Neuronal stem cell (in vitro differentiated cells): Measurements from ENCODE around the gene ST6GALNAC5.

Experiments used
- DNase-seq: peaks from one replicate; pipeline ENCODE4 v3.0.0-alpha.2; 2013; ENCODE audit warnings: low spot score
- H2AFZ ChIP-seq: one replicate; pipeline ENCODE4 v1.6.1; 2013; ENCODE audit warnings: mild to moderate bottlenecking, low read length, inconsistent platforms
- H2AK5ac ChIP-seq: 2 replicates; pipeline ENCODE4 v1.6.1; 2013; ENCODE audit warnings: low read depth, mild to moderate bottlenecking, inconsistent platforms, low read length, moderate library complexity, mixed read lengths
- H2BK120ac ChIP-seq: 2 replicates; pipeline ENCODE4 v1.6.1; 2013; ENCODE audit warnings: low read depth, mild to moderate bottlenecking, inconsistent platforms, low read length, moderate library complexity, mixed read lengths
- H2BK12ac ChIP-seq: one replicate; pipeline ENCODE4 v1.6.1; 2013; ENCODE audit warnings: low read length, inconsistent platforms
- H2BK15ac ChIP-seq: 2 replicates; pipeline ENCODE4 v1.6.1; 2013; ENCODE audit warnings: mild to moderate bottlenecking, low read length, inconsistent platforms, mixed read lengths
- H2BK5ac ChIP-seq: one replicate; pipeline ENCODE4 v1.6.1; 2013; ENCODE audit warnings: inconsistent platforms, mild to moderate bottlenecking, low read length, moderate library complexity
- H3K14ac ChIP-seq: one replicate; pipeline ENCODE4 v1.6.1; 2013; ENCODE audit warnings: low read length, inconsistent platforms
- H3K18ac ChIP-seq: 2 replicates; pipeline ENCODE4 v1.6.1; 2013; ENCODE audit warnings: low read length, inconsistent platforms
- H3K23ac ChIP-seq: 2 replicates; pipeline ENCODE4 v1.6.1; 2013; ENCODE audit warnings: low read depth, mild to moderate bottlenecking, mixed read lengths, low read length, inconsistent platforms; ENCODE audit not compliant: poor library complexity
- H3K27ac ChIP-seq: replicated peaks from 3 replicates; pipeline ENCODE4 v1.5.1; 2013; ENCODE audit warnings: low read length, inconsistent platforms
- H3K27me3 ChIP-seq, 3 experiments: 2 replicates each; pipeline ENCODE4 v1.6.1; 2013; ENCODE audit warnings: low read length in 3 of 3, mild to moderate bottlenecking in 2 of 3, inconsistent platforms in 1 of 3, low read depth in 1 of 3, mixed read lengths in 1 of 3, moderate library complexity in 1 of 3; ENCODE audit not compliant: control insufficient read depth in 3 of 3, insufficient read depth in 3 of 3
- H3K36me3 ChIP-seq, 2 donors: replicated peaks in 1 of 2; 2 replicates each; pipeline ENCODE4 v1.6.1; 2013; ENCODE audit warnings: low read length in 2 of 2; ENCODE audit not compliant: control insufficient read depth in 2 of 2, insufficient read depth in 2 of 2
- H3K4ac ChIP-seq: 2 replicates; pipeline ENCODE4 v1.6.1; 2013; ENCODE audit warnings: inconsistent platforms, mild to moderate bottlenecking, low read length, moderate library complexity
- H3K4me1 ChIP-seq, 2 donors: 1 replicate in 1 of 2; 2 replicates in 1 of 2; pipeline ENCODE4 v1.6.1; 2013; ENCODE audit warnings: low read length in 2 of 2, low read depth in 1 of 2; ENCODE audit not compliant: control insufficient read depth in 2 of 2, insufficient read depth in 1 of 2
- H3K4me2 ChIP-seq: one replicate; pipeline ENCODE4 v1.6.1; 2013; ENCODE audit warnings: mild to moderate bottlenecking, low read length, inconsistent platforms; ENCODE audit not compliant: insufficient read depth, poor library complexity, severe bottlenecking
- H3K4me3 ChIP-seq, 2 donors: 2 replicates each; pipeline ENCODE4 v1.5.1; 2013; ENCODE audit warnings: low read length in 2 of 2, mild to moderate bottlenecking in 2 of 2, inconsistent platforms in 1 of 2, moderate library complexity in 1 of 2
- H3K79me1 ChIP-seq: one replicate; pipeline ENCODE4 v1.6.1; 2013; ENCODE audit warnings: low read depth, mild to moderate bottlenecking, inconsistent platforms, low read length, moderate library complexity
- H3K9ac ChIP-seq: one replicate; pipeline ENCODE4 v1.6.1; 2013; ENCODE audit warnings: mild to moderate bottlenecking, low read depth, low read length, inconsistent platforms; ENCODE audit not compliant: poor library complexity
- H3K9me3 ChIP-seq, 2 donors: replicated peaks in 1 of 2; 2 replicates each; pipeline versions ENCODE3 to v1.6.1; 2013; ENCODE audit warnings: low read length in 2 of 2, mild to moderate bottlenecking in 2 of 2, inconsistent platforms in 1 of 2, low read depth in 1 of 2, mixed read lengths in 1 of 2, moderate library complexity in 1 of 2; ENCODE audit not compliant: control insufficient read depth in 2 of 2, insufficient read depth in 1 of 2
- H4K8ac ChIP-seq: one replicate; pipeline ENCODE4 v1.6.1; 2013; ENCODE audit warnings: low read depth, mild to moderate bottlenecking, inconsistent platforms, low read length, moderate library complexity
- H4K91ac ChIP-seq: one replicate; pipeline ENCODE4 v1.6.1; 2013; ENCODE audit warnings: low read length, low read depth, mild to moderate bottlenecking, inconsistent platforms; ENCODE audit not compliant: poor library complexity
- WGBS, 2 donors: extraction: QIAGEN DNeasy Blood & Tissue Kit; methylation state at CpG; one replicate each; pipeline ENCODE4 v1.1.7; 2013; ENCODE audit warnings: missing lambda C conversion rate in 2 of 2, mixed read lengths in 1 of 2; ENCODE audit not compliant: insufficient read length in 2 of 2, insufficient replicate concordance in 1 of 2; ENCODE audit errors: extremely low coverage in 2 of 2; 5-methylcytosine and 5-hydroxymethylcytosine counted together

Gene ST6GALNAC5

GRCh38 chr1:76833151-76833550 is 34.1 kb upstream of the ST6GALNAC5 start:
- no peak overlapping the region for H3K18ac ChIP-seq
- H3K4me1 ChIP-seq = peaks cover 0 to 2% of the 10 kb centered on the region in 2 donors
- no peak overlapping the region for H2BK5ac ChIP-seq
- no peak for DNase-seq
- no peak overlapping the region for H3K4ac ChIP-seq
- H2BK15ac ChIP-seq = no peak overlapping the region
- no peak overlapping the region for H4K91ac ChIP-seq
- no peak overlapping the region for H3K4me3 ChIP-seq
- no peaks in the 10 kb centered on the region for H3K9me3 ChIP-seq
- H4K8ac ChIP-seq = no peak overlapping the region
- H2AFZ ChIP-seq = no peak overlapping the region
- H2BK12ac ChIP-seq = no peak overlapping the region
- H2AK5ac ChIP-seq = no peak overlapping the region
- H3K9ac ChIP-seq = no peak overlapping the region
- H3K79me1 ChIP-seq = no peaks in the 10 kb centered on the region
- no peak overlapping the region for H3K4me2 ChIP-seq
- H2BK120ac ChIP-seq = no peak overlapping the region
- H3K14ac ChIP-seq = no peak overlapping the region
- no peaks in the 10 kb centered on the region for H3K27me3 ChIP-seq
- no CpG with 5 or more reads among the region's 1 CpG for WGBS, 2 donors
- no peaks in the 10 kb centered on the region for H3K36me3 ChIP-seq
- no peak overlapping the region for H3K27ac ChIP-seq
- H3K23ac ChIP-seq = no peak overlapping the region

GRCh38 chr1:76833856-76834255 is 33.4 kb upstream of the ST6GALNAC5 start:
- Histone ChIP-seq H3K36me3 (no peaks in the 10 kb centered on the region), H3K4me3 (no peak overlapping the region), H2AK5ac (no peak overlapping the region), H3K27me3 (no peaks in the 10 kb centered on the region), H2BK12ac (no peak overlapping the region), H3K9ac (no peak overlapping the region), H3K4me2 (no peak overlapping the region), H3K4ac (no peak overlapping the region), H3K79me1 (no peaks in the 10 kb centered on the region), H3K9me3 (no peaks in the 10 kb centered on the region), H3K4me1 (peaks cover 0 to 2% of the 10 kb centered on the region in 2 donors), H2BK5ac (no peak overlapping the region), H3K23ac (no peak overlapping the region), H2BK120ac (no peak overlapping the region), H3K27ac (no peak overlapping the region), H2AFZ (no peak overlapping the region), H3K14ac (no peak overlapping the region), H4K8ac (no peak overlapping the region), H3K18ac (no peak overlapping the region), H4K91ac (no peak overlapping the region), H2BK15ac (no peak overlapping the region)
- DNase-seq = no peak
- no CpG with 5 or more reads among the region's 2 CpGs for WGBS, 2 donors

GRCh38 chr1:76835203-76835602 is 32.1 kb upstream of the ST6GALNAC5 start:
- H3K4me3 ChIP-seq = no peak overlapping the region
- no peak overlapping the region for H3K27ac ChIP-seq
- no peaks in the 10 kb centered on the region for H3K36me3 ChIP-seq
- H3K18ac ChIP-seq = no peak overlapping the region
- no peak overlapping the region for H2BK5ac ChIP-seq
- no peak overlapping the region for H3K14ac ChIP-seq
- no peaks in the 10 kb centered on the region for H3K9me3 ChIP-seq
- H3K23ac ChIP-seq = no peak overlapping the region
- no peak overlapping the region for H2BK12ac ChIP-seq
- H4K8ac ChIP-seq = no peak overlapping the region
- H3K27me3 ChIP-seq = no peaks in the 10 kb centered on the region
- no peak overlapping the region for H3K9ac ChIP-seq
- no peaks in the 10 kb centered on the region for H3K4me1 ChIP-seq
- H2AFZ ChIP-seq = no peak overlapping the region
- H2AK5ac ChIP-seq = no peak overlapping the region
- H3K4ac ChIP-seq = no peak overlapping the region
- no peak overlapping the region for H4K91ac ChIP-seq
- H2BK120ac ChIP-seq = no peak overlapping the region
- H3K79me1 ChIP-seq = no peaks in the 10 kb centered on the region
- H3K4me2 ChIP-seq = no peak overlapping the region
- no peak for DNase-seq
- no peak overlapping the region for H2BK15ac ChIP-seq

GRCh38 chr1:76840278-76840677 is 27.0 kb upstream of the ST6GALNAC5 start:
- H3K4me2 ChIP-seq = no peak overlapping the region
- no peak overlapping the region for H3K4me3 ChIP-seq
- no CpG with 5 or more reads among the region's 2 CpGs for WGBS, 2 donors
- H3K36me3 ChIP-seq = no peaks in the 10 kb centered on the region
- no peak overlapping the region for H2BK120ac ChIP-seq
- no peak overlapping the region for H4K91ac ChIP-seq
- no peak overlapping the region for H2BK12ac ChIP-seq
- H3K27me3 ChIP-seq = no peaks in the 10 kb centered on the region
- no peak overlapping the region for H3K4ac ChIP-seq
- H4K8ac ChIP-seq = no peak overlapping the region
- no peak overlapping the region for H3K9ac ChIP-seq
- H3K4me1 ChIP-seq = no peaks in the 10 kb centered on the region
- no peak overlapping the region for H3K14ac ChIP-seq
- no peaks in the 10 kb centered on the region for H3K79me1 ChIP-seq
- no peak for DNase-seq
- no peak overlapping the region for H3K18ac ChIP-seq
- no peak overlapping the region for H2BK5ac ChIP-seq
- no peak overlapping the region for H3K27ac ChIP-seq
- H3K23ac ChIP-seq = no peak overlapping the region
- no peak overlapping the region for H2AK5ac ChIP-seq
- no peaks in the 10 kb centered on the region for H3K9me3 ChIP-seq
- H2BK15ac ChIP-seq = no peak overlapping the region
- no peak overlapping the region for H2AFZ ChIP-seq
